Hepatocyte (in vitro differentiated cells): Measurements from ENCODE around the gene VWF. TPM values are rescaled to one million over a fixed set of nuclear protein-coding genes. Genes with fewer than 3 reads are reported as not detected.

Source experiments
- DNase-seq: peaks from one replicate; pipeline ENCODE4 v3.0.0-alpha.2; 2016; ENCODE audit warnings: low spot score
- H2AFZ ChIP-seq: fragments of 200-600 bp; sonication (generic); 2 replicates; pipeline ENCODE4 v1.6.0; 2016; ENCODE audit warnings: antibody characterized with exemption, mild to moderate bottlenecking
- H3K27ac ChIP-seq: fragments of 200-600 bp; sonication (generic); 2 replicates; pipeline ENCODE4 v1.5.1; 2016; ENCODE audit warnings: mild to moderate bottlenecking
- H3K27me3 ChIP-seq: fragments of 200-600 bp; sonication (generic); 2 replicates; pipeline ENCODE4 v1.6.1; 2016
- H3K36me3 ChIP-seq: fragments of 200-600 bp; sonication (generic); replicated peaks from 2 replicates; pipeline ENCODE4 v1.5.1; 2016; ENCODE audit warnings: low read depth; ENCODE audit not compliant: insufficient read depth
- H3K4me1 ChIP-seq: fragments of 200-600 bp; sonication (generic); 2 replicates; pipeline ENCODE4 v1.5.1; 2016; ENCODE audit warnings: mild to moderate bottlenecking, moderate library complexity; ENCODE audit not compliant: insufficient read depth
- H3K4me2 ChIP-seq: fragments of 200-600 bp; sonication (generic); 2 replicates; pipeline ENCODE4 v1.6.0; 2016
- H3K4me3 ChIP-seq: fragments of 200-600 bp; sonication (generic); 2 replicates; pipeline ENCODE4 v1.5.1; 2016; ENCODE audit warnings: mild to moderate bottlenecking
- H3K79me2 ChIP-seq: fragments of 200-600 bp; sonication (generic); 2 replicates; pipeline ENCODE4 v1.6.0; 2017; ENCODE audit warnings: mild to moderate bottlenecking
- H3K9me2 ChIP-seq: fragments of 200-600 bp; sonication (generic); replicated peaks from 2 replicates; pipeline ENCODE4 v1.6.0; 2017; ENCODE audit warnings: mild to moderate bottlenecking; ENCODE audit not compliant: insufficient read depth
- H3K9me3 ChIP-seq: fragments of 200-600 bp; sonication (generic); 2 replicates; pipeline ENCODE4 v1.5.1; 2016; ENCODE audit warnings: low read depth, mild to moderate bottlenecking
- H4K20me1 ChIP-seq: fragments of 200-600 bp; sonication (generic); 2 replicates; pipeline ENCODE4 v1.6.0; 2016; ENCODE audit warnings: mild to moderate bottlenecking; ENCODE audit not compliant: insufficient read depth, poor library complexity, severe bottlenecking
- CTCF ChIP-seq: fragments of 200-600 bp; sonication (generic); IDR thresholded peaks from 2 replicates; pipeline ENCODE4 v1.5.1; 2016; ENCODE audit warnings: antibody characterized with exemption, mild to moderate bottlenecking; ENCODE audit not compliant: poor library complexity
- EZH2 ChIP-seq: fragments of 200-600 bp; sonication (generic); IDR thresholded peaks from 2 replicates; pipeline ENCODE4 v1.6.1; 2016; ENCODE audit warnings: antibody characterized with exemption, mild to moderate bottlenecking, borderline replicate concordance
- EZH2phosphoT487 ChIP-seq: fragments of 200-600 bp; sonication (generic); IDR thresholded peaks from one replicate; pipeline ENCODE4 v1.6.1; 2018; ENCODE audit warnings: antibody characterized with exemption, mild to moderate bottlenecking, low read depth, moderate library complexity; ENCODE audit not compliant: unreplicated experiment, severe bottlenecking
- WGBS: methylation state at CpG from one replicate; pipeline ENCODE4 v1.1.6; 2016; ENCODE audit warnings: low lambda C conversion rate; ENCODE audit errors: missing lambda C conversion rate; 5-methylcytosine and 5-hydroxymethylcytosine counted together
- polyA plus RNA-seq: library from polyadenylated mRNA; unstranded; fragments of >200 nt; fragmentation: Nextera tagmentation; extraction: Ambion mirVana; gene quantifications from 2 replicates; pipeline ENCODE4 v1.2.1, GENCODE V29; 2016
- total RNA-seq: library from RNA; depleted of rRNA; stranded (reverse); fragments of >200 nt; gene quantifications from 2 replicates; pipeline ENCODE4 v1.2.3, GENCODE V29; 2014

VWF gene
- total and polyA plus RNA-seq, 2 experiments from 2014 or later = 0.20 to 0.77 TPM

GRCh38 chr12:6040815-6041214 lies 83.7 kb downstream of the VWF start:
- H3K4me1 ChIP-seq = no peaks in the 10 kb centered on the region
- no peaks in the 10 kb centered on the region for H3K27me3 ChIP-seq
- no peaks in the 10 kb centered on the region for H3K79me2 ChIP-seq
- H3K9me2 ChIP-seq = no peaks in the 10 kb centered on the region
- no peak overlapping the region for H2AFZ ChIP-seq
- WGBS = 59% methylated on average over 5 of the region's 5 CpGs
- no peaks in the 10 kb centered on the region for H3K9me3 ChIP-seq
- H3K36me3 ChIP-seq = no peaks in the 10 kb centered on the region
- H3K4me3 ChIP-seq = no peak overlapping the region
- no peak overlapping the region for H3K4me2 ChIP-seq
- no peak overlapping the region for H3K27ac ChIP-seq
- no peaks in the 10 kb centered on the region for H4K20me1 ChIP-seq
- TF ChIP-seq CTCF = no peak
- no peak for TF ChIP-seq EZH2
- no peak for TF ChIP-seq EZH2phosphoT487
- no peak for DNase-seq

GRCh38 chr12:6039894-6040601 lies 84.4 kb downstream of the VWF start:
- no peaks in the 10 kb centered on the region for H3K9me3 ChIP-seq
- TF ChIP-seq CTCF = peak; percentile 82
- TF ChIP-seq EZH2 = no peak
- no peak for TF ChIP-seq EZH2phosphoT487
- no peaks in the 10 kb centered on the region for H4K20me1 ChIP-seq
- no peak overlapping the region for H2AFZ ChIP-seq
- no peaks in the 10 kb centered on the region for H3K79me2 ChIP-seq
- no peak overlapping the region for H3K4me3 ChIP-seq
- no peaks in the 10 kb centered on the region for H3K9me2 ChIP-seq
- WGBS = 33% methylated on average over 12 of the region's 12 CpGs
- no peak overlapping the region for H3K27ac ChIP-seq
- H3K4me2 ChIP-seq = no peak overlapping the region
- H3K4me1 ChIP-seq = no peaks in the 10 kb centered on the region
- DNase-seq = peak; percentile 84
- no peaks in the 10 kb centered on the region for H3K36me3 ChIP-seq
- no peaks in the 10 kb centered on the region for H3K27me3 ChIP-seq

GRCh38 chr12:6038160-6038559 lies 86.3 kb downstream of the VWF start:
- H3K27ac ChIP-seq = no peak overlapping the region
- H3K4me3 ChIP-seq = no peak overlapping the region
- H3K4me2 ChIP-seq = no peak overlapping the region
- H3K9me2 ChIP-seq = no peaks in the 10 kb centered on the region
- no peaks in the 10 kb centered on the region for H3K4me1 ChIP-seq
- TF ChIP-seq EZH2phosphoT487 (no peak), CTCF (peak; percentile 68)
- no peak overlapping the region for H2AFZ ChIP-seq
- no peaks in the 10 kb centered on the region for H3K36me3 ChIP-seq
- 41% methylated on average over 8 of the region's 8 CpGs for WGBS
- H3K79me2 ChIP-seq = no peaks in the 10 kb centered on the region
- H3K27me3 ChIP-seq = no peaks in the 10 kb centered on the region
- DNase-seq = peak; percentile 85
- H3K9me3 ChIP-seq = no peaks in the 10 kb centered on the region
- H4K20me1 ChIP-seq = no peaks in the 10 kb centered on the region
